ENCODE measurements around the gene WEE2.
"Not testable (repeated sequence)": the region's sequence is repeated elsewhere in the genome, so short reads cannot be mapped to it uniquely, and the experiment has no call there.

Gene WEE2

DNA sequence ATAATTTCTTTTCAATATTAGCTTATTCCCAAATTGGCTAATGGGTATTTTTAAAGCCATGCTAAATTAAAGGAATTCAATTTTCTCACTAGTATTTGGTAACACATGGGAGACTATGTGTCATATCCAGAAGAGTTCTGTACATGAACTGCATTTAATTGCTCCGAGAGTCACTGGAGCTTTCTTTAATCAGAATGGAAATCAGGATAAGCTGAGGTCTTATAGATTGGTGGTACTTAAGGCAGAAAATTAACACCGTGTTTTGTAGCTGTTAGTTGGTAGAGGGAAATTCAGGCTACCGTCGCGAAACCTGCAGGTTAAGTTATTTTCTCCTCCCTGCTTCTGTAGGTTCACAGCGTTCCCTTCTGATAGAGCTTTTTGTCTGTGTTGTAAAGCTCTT, at the start of gene WEE2:
WEE2 (plus strand) TSS at position 3 of the 400 bp plus-strand sequence. CDS start 406 bp downstream, outside the sequence.
- no peak for DNase-seq

DNA sequence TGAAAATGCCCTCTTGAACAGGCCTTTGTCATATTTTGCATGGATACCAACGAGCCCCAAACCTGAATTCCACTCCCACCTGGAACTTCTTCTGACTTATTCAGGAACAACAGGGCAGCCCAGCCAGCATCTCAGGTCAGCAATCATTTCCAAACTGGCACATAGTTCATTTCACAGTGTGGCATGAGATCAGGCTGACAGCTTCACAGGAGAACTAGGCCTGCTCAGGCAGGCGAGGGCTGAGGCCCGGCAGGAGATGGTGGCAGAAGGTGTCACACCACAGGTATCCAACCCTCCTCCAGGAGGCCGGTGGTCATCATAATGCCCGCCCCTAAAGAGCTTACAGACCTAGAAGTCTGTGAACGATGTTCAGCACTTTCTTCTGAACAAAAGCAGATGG, 48.7 kb upstream of the WEE2 start:
- DNase-seq: no peak

DNA sequence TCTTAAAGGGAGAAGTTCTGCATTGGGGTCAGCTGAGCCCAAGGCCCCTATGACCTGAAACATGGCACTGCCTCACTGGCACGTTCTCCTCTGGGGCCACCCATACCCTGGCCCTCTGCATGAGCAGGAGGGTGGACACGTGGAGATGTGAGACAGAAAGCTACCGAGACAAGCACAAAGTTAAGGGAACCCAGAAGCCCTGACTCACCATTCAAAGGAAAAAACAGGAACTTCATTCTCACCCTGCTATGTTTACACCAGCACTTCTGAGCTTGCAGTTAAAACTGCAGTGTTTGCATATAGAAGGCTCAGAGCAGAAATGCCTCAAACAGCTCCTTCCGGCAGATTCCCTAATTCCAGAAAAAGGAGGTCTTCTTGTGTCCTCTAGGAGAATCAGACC, 47.9 kb upstream of the WEE2 start:
- no peak for DNase-seq

DNA sequence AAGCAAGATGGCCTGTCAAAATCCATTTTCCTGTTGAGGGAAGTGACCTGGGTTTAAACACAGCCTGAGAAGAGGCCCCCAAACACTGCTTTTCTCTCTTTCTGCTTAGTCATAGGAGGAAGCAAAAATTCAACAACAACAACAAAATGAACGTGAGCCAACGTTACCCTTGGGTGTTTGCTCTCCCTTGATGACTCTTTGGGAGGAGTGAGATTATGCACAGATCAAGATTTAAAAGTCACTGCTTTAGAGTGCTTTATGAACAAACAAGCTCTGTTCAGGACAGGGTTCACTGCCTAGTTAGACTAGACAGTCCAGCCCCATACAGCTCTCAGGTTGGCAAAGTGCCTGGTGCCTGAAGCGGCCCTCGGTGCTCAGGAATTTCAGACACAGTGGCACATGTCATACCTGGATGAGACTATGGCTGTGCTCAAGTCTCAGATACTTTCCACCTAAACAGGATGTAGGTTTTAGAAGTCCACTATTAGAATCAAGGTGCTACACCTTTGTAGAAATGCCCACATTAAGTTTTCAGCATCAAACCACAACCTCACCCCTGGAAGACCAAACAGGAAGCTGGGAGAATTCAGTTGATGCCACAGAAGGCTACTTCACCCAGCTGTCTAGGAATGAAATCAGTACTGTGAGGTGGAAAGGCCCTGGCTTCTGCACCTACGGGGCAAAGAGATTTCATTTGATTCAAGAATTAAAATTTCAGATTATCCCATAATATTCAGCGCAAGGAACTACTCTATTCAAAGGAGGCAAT, 44.9 kb upstream of the WEE2 start:
- no peak for DNase-seq

DNA sequence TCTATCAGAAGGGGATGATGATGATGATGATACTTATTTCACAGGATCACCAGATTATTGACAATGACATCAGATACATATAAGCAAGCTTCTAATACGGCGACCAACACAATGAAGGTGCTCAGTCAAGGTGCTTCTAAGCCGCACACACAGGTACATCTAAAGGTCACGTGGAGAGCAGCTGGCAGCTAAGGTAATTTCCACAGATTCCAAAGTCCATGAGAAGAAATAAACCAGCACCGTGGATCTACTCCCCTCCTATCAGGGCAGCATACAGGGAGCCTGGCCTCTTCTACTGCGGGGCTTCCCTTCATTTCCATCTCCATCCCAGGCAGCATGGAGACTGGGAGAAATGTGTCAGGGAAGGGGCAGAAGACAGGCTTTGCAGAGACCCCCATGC, 43.7 kb upstream of the WEE2 start:
- DNase-seq: no peak

DNA sequence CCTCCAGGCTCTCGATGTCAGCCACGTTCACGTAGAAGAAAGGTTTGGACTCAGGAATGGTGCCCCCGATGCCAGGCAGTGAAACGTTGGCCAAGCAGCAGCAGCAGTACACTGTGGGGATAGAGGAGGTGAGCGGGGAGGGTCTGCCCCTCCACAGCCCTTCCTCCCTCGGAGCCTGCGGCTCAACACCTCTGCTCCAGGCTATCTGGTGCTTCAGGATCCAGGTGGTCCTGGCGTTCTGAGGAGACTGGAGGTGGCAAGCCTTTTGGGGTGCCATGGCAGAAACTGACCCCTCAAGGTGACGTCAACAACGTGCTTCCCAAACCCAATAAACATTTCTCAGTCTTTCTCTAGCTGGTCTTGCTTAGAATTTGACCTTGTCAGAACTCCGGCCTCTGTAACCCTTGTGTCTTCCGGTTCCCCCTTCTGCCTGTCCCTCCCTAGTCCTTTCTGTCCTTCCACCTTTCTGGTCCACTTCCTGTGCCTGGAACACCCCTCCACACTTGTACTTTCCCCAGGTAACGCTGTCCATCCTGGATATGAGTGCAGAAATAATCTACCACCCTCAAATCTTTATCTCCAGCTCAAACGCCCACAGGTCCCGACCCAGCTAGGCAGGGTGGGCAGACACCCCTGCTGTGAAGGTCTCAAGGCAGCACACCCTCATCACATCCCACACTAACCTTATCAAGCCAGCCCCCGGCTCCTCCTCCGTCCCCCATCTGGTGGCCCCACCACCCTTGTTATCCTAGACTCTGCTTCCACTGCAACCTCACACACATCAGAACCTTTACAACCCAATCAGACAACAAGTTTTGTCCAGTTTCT, 42.7 kb upstream of the WEE2 start:
- DNase-seq: no peak

DNA sequence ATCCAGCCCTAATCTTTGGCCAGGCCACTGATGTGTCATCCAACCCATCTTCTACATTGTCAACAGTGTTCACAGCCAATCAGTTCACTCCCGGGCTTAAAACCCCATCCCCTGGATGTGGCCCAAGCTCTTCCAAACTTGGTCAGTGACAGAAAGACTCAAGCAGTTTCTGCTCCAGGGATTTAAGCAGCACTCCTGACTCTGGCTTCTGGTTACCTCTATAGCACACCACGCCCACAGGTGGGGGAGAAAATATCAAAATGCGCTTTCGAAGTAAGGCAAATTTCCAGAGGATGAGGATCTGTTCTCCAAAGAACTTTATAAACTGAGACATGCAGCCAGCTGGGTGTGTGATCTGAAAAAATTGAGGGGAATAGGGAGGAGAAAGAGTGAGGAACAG, 42.1 kb upstream of the WEE2 start:
- DNase-seq: no peak

DNA sequence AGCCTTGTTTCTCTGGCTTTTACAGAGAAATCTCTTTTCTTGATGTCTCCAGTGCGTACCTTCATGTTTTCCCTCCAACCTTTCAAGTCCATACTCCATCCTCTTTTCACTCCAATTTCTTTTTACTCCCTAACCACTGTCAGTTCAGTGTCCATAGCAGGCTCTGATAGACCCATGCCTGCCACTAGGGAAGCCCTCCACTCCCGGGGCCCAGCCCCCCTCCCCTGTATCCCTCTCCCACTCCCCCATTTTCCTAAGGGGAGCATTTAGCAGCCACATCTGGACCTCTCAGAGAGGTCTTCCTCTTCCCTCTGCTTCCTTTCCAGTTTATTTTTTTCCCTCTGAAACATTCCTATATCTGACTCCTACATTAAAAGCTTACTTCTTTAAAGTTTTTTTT, 39.3 kb upstream of the WEE2 start:
- no peak for DNase-seq

DNA sequence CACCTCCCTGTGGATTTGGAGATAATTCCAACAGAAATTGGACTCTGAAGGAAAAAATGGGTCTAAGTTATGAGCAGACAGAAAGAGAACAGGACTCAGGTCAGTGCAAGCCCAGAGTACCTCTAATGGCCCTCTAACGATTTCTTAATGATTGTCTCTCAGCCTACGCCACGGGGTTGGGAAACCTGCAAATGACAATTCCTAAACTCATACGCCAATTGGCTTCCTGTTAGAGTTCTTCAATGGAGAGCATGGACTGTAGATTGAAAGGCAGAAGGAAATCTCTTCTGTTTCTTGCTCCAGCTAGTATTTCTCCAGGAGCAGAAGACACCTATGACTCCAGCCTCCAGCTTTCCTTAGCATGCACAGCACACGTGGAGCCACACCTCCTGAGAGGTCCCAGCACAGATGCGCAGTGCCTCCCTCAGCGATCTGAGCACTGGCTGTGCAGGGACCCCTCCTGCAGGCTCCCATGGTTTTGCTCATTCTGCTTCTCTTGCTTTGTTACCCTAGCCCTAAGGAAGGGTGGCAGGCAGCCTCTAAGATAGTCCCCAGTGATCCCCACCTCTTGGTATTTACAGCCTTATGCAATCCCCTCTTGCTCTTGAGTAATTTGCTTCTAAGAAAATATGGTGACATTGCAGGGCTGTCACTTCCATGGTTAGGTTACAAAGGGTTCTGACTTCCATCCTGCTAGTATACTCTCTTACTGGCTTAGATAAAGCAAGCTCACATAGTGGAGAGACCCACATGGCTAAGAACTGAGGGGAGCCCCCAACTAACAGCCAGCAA, 36.3 kb upstream of the WEE2 start:
- no peak for DNase-seq

DNA sequence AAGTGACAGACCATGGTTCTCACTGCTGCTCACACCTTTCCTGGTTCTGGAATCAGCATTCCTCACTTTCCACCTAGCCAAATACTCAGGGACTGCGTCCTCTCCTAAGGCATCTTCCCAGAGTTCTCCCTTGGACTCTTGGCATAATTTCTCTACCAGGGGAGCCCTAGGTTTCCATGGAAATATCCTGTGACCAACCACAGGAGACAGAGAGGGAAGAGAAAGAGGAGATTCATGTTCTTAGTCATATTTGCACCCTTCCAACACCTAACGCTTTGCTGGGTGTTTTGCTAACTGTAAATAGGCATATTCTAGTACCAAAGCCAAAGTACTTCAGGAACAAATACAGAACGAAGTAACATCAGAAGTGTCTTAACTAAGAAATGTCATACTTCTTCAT, 34.8 kb upstream of the WEE2 start:
- DNase-seq: no peak

DNA sequence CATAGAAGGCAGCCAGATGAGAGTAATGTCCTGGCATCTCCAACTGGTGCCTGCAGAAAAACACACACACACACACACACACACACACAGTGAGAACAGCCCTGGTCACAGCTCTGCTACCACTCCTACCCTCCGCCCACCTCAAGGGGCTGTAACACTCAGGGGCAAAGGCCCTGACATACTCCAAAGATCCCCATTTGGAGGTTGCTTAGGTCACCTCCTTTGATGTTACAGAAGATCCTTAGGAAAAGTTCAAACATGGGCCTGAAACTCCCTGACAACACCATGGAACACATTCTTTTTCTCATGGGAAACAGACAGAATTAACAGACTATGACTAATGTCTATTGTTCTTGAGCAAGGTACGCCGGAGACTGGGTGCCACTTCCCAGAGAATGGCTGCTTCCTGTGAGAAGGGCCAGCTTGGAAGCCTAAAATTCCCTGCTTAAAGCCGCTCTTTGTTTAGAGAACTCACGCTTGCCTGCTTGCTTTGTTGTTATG, 33.9 kb upstream of the WEE2 start:
- DNase-seq: no peak

DNA sequence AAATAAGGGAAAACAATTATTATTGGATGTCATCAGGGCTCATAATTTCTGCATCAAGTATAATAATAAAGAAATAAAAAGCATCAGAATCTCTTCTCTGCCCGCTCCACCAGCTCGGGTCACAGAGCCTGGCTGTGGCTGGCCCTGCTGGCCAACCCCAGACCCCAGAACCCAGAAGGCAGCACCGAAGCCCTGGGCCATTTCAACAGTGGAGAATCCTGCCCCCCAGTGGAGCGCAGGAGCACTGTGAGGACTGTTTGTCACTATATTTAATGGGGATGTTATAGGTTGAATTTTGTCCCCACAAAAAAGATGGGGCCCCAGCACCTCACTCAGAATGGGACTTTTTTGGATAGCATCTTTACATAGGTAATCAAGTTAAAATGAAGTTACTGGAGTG, 33.5 kb upstream of the WEE2 start:
- DNase-seq: no peak

DNA sequence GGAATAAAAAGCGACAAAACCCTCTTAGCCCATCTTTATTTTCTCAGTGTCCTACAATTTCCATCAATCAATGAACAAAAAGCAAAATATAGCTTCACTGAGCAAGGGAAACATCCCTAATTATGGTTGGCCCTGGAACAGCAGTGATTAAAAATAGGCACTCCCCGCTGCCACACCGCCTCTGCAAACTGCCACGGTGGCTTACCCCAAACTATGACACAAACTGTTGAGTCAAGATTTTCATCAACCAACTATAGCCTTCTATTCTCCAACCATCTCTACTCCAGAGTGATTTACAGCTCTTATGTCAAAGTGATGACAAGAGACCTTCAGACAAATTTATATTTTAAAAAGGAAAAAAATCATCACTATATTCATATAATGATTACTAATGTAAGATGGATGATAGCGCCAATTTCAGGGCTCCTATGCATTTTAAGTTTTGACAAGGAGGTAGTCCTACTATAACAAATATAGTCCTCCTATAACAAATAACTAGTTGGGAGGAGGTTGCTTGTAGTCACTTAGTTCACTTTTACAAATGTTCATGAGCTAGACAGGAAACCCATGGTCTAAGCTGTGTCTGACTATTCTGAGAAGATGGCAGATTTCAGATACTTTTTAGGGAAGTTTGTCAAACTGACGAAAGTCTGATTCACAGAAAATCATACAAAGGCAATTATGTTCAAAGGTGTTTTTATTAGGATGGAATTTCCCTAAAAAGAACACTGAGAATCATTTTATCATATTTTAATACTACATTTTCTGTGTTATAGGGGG, 32.5 kb upstream of the WEE2 start:
- no peak for DNase-seq

DNA sequence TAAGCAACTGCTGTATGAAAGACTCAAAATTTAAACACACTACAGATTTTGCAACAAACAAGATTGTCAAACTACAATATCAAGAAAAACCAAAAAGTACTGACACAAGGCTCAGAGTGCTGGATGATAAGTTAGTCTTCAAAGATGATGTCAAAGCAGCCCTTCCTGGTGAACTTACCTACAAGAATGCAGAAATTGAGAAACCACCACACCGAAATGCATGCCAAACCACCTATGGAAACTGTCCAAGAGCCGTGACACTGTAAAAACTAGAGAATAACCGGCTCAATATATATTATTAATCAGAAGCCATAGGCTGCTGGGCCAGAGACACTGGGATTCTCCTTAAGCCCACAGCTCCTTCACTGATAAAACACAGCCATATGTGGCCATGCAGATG, 31.5 kb upstream of the WEE2 start:
- no peak for DNase-seq

DNA sequence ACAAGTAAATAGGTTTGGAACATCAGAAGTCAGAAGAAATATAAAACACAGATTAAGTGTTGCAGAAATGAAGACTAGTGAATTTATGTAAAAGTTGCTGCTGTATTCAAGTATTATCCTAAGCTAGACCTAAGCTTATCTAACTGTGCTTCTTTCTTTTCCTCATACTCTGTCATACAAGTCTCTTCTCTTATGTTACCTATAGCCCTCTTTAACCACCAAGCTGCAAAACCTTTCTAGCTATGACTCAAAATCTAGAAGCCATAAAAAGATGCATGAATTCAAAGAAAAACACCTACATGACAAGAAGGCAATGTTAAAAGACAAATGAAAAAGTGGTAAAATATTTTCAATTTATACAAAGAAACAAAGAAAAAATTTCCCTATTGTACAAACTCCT, 29.1 kb upstream of the WEE2 start:
- no peak for DNase-seq

DNA sequence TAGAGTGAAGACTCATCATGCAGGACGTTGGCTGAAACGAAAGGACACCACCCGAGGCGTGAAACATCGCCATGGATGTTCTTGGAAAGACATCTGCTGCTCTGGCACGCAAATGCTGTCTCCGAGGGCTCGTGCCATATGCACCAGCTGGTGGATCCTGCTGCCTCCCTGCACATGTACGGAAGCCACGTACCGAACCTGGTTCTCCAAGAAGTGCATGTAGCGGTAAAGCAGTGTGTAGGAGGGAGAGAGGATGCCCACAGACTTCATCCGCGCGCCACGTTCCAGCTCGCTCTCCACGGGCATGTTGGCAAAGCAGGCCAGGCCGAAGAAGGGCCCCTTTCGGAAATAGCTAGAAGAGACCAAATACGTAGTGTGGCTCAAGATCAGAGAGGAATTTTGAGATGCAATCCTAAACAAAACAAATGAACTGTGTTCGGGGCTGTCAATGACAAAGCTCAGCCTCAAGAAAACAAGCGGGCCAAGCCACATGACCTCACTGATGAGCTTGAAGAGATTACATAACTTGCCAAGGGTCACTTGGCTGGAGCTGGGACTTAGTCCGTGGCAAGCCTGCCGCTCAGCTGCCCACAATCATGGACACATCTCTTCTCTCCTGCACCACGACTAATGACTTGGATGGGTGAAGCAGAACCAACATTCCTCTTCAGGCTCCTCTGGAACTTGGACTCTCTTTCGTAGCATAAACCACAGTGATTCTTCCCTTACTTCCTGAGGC, 22.7 kb upstream of the WEE2 start:
- no peak for DNase-seq

DNA sequence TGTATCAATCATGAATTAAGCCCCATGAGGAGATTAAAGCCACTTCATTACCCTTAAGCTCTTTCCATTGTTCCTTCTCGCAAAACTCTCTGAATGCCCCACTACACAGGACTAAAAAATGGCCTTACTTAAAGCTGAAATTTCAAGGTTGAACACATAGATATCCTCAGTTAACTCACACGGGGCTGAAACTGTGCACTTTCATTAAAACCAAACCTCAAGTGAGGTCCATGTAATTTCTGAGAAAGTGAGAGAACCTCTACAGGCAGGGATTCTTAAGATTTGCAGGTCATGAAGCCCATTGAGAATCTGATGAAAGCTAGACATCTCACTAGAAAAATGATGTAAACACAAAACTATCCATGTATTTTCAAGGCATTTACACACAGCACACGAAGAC, 22.1 kb upstream of the WEE2 start:
- DNase-seq: no peak

DNA sequence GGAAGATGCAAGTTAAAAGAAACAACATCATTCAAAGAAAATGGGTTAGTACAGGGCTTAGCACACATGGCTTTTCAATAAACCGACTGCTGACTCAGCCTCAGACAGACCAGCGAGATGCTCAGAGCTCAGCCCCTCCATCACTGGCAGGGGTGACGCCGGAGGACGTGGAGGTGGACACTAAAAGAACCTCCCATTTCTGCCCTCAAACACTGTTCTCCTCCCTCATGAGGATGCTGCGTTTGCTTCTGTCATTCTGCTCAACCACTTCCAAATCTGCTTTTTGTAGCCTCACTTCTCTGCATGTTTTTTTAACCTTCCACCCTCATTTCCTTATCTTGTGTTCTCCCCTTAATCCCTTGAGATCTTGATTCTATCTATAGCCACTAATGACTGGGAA, 21.5 kb upstream of the WEE2 start:
- no peak for DNase-seq

DNA sequence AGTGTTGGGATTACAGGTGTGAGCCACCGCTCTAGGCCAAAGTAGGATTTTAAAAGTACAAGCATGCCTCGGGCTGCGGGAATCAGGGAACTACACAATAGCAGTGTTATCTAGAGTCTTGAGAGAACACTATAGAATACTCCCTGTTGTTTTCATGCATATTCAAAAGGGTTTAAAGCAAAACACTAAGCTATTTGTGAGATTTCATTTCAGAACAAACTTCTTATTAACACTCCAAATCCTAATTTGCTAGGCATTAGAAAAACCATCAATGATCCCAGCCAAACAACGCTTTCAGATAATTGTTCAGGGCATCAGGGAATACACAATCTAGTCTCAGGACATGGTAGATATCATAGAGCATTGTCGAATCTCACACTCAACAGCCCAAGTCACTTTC, 20.1 kb upstream of the WEE2 start:
- DNase-seq: no peak

DNA sequence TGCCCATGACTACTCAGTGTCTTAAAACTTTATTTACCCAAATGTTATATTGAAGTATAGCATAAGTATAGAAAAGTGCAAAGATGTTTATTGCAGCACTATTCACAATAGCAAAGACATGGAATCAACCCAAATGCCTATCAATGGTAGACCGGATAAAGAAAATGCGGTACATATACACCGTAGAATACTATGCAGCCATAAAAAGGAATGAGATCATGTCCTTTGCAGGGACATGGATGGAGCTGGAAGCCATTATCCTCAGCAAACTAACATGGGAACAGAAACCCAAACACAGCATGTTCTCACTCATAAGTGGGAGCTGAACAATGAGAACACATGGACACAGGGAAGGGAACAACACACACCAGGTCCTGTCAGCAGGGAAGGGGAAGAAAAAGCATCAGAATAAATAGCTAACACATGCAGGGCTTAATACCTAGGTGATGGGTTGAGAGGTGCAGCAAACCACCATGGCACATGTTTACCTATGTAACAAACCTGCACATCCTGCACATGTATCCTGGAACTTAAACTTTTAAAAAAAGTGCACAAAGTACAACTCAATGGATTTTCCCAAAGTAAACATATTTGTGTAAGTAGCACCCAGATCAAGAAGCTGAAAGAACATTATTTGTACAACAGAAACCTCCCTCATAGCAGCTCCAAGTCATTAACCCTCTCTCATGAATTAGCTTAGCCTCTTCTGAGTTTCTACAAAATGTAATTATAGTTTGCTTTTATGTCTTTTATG, 18.9 kb upstream of the WEE2 start:
- not testable (repeated sequence) for DNase-seq

DNA sequence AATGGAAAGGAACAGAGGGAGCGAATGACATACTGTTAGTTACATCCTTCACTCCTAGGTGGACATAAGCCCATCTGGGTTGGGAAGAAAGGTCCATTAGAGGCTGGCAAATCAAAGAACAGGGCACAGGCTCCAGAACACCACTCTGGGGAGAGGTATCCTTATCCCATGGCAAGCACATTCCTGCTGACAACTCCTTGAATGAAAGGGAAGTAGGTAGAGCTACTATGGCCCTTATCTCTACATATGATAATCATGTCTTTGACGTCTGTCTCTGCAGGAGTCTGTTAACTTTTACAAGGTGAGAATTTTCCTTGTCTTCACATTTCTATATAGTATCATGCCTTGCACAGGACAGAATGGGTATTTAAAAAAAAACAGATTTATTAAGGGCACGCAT, 16.6 kb upstream of the WEE2 start:
- no peak for DNase-seq
